Measurements from ENCODE around the gene PTGFR.

PTGFR gene

GRCh38 chr1:78469576-78469975 is 21.2 kb upstream of the PTGFR start:
- DNase-seq (ENCODE audit: low read depth), result no peak
- TF ChIP-seq CTCF (conservative IDR thresholded peaks at IDR 0.05; ENCODE audit: low read depth, low read length), result no peak
- H3K4me3 ChIP-seq (ENCODE audit: low read depth, low read length), result no peak overlapping the region

GRCh38 chr1:78471890-78472620 is 18.7 kb upstream of the PTGFR start:
- no peak overlapping the region for H3K4me3 ChIP-seq (ENCODE audit: low read depth, low read length)
- DNase-seq (ENCODE audit: low read depth), result no peak
- no peak for TF ChIP-seq CTCF (conservative IDR thresholded peaks at IDR 0.05; ENCODE audit: low read depth, low read length)

- H3K4me3 ChIP-seq (ENCODE audit: low read depth, low read length), result no peak overlapping the region
- DNase-seq (ENCODE audit: low read depth), result no peak
- TF ChIP-seq CTCF (conservative IDR thresholded peaks at IDR 0.05; ENCODE audit: low read depth, low read length), result no peak
These were observed 17.8 kb upstream of the PTGFR start for GRCh38 chr1:78472851-78473496.

- no peak for TF ChIP-seq CTCF (conservative IDR thresholded peaks at IDR 0.05; ENCODE audit: low read depth, low read length)
- no peak overlapping the region for H3K4me3 ChIP-seq (ENCODE audit: low read depth, low read length)
- DNase-seq (ENCODE audit: low read depth), result no peak
These were observed 16.7 kb upstream of the PTGFR start for GRCh38 chr1:78474092-78474491.

GRCh38 chr1:78475888-78476610 is 14.7 kb upstream of the PTGFR start:
- H3K4me3 ChIP-seq (ENCODE audit: low read depth, low read length), result no peak overlapping the region
- DNase-seq (ENCODE audit: low read depth), result peak; percentile 44
- TF ChIP-seq CTCF (conservative IDR thresholded peaks at IDR 0.05; ENCODE audit: low read depth, low read length), result no peak

GRCh38 chr1:78483903-78484302 is 6.9 kb upstream of the PTGFR start:
- no peak for TF ChIP-seq CTCF (conservative IDR thresholded peaks at IDR 0.05; ENCODE audit: low read depth, low read length)
- H3K4me3 ChIP-seq (ENCODE audit: low read depth, low read length), result no peak overlapping the region
- peak; percentile 17 for DNase-seq (ENCODE audit: low read depth)
